Effector memory CD4-positive, alpha-beta T cell (primary cell): ENCODE measurements around the gene HS6ST1.

Experiments used
- DNase-seq, 3 donors: peaks; one replicate each; pipeline ENCODE4 v3.0.0-alpha.2; 2020
- H3K27ac ChIP-seq: 2 replicates; pipeline ENCODE4 v1.7.0; 2013; ENCODE audit warnings: mild to moderate bottlenecking, low read length, moderate library complexity; ENCODE audit not compliant: insufficient read depth, poor library complexity, severe bottlenecking
- H3K27me3 ChIP-seq: replicated peaks from 2 replicates; pipeline ENCODE4 v1.7.0; 2013; ENCODE audit warnings: mild to moderate bottlenecking, low read length; ENCODE audit not compliant: insufficient read depth, control insufficient read depth, poor library complexity, severe bottlenecking
- H3K36me3 ChIP-seq: 2 replicates; pipeline ENCODE4 v1.7.0; 2013; ENCODE audit warnings: mild to moderate bottlenecking, low read length, moderate library complexity; ENCODE audit not compliant: control insufficient read depth, insufficient read depth
- H3K4me1 ChIP-seq: 2 replicates; pipeline ENCODE4 v1.7.0; 2013; ENCODE audit warnings: low read length, mild to moderate bottlenecking; ENCODE audit not compliant: control insufficient read depth, insufficient read depth, poor library complexity, severe bottlenecking
- H3K4me3 ChIP-seq: 2 replicates; pipeline ENCODE4 v1.7.0; 2013; ENCODE audit warnings: low read length, low read depth, mild to moderate bottlenecking; ENCODE audit not compliant: insufficient read depth, poor library complexity, severe bottlenecking
- H3K9me3 ChIP-seq: 2 replicates; pipeline ENCODE4 v1.7.0; 2013; ENCODE audit warnings: mild to moderate bottlenecking, low read length, moderate library complexity; ENCODE audit not compliant: control insufficient read depth
- total RNA-seq, 3 donors: gene quantifications; one replicate each; lab custom pipeline; 2026; lab: John Stamatoyannopoulos, UW

Gene HS6ST1, protein sequence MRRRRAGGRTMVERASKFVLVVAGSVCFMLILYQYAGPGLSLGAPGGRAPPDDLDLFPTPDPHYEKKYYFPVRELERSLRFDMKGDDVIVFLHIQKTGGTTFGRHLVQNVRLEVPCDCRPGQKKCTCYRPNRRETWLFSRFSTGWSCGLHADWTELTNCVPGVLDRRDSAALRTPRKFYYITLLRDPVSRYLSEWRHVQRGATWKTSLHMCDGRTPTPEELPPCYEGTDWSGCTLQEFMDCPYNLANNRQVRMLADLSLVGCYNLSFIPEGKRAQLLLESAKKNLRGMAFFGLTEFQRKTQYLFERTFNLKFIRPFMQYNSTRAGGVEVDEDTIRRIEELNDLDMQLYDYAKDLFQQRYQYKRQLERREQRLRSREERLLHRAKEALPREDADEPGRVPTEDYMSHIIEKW
- 10.4 to 11.8 (median 11.0) reads per million in 3 donors for total RNA-seq

DNA sequence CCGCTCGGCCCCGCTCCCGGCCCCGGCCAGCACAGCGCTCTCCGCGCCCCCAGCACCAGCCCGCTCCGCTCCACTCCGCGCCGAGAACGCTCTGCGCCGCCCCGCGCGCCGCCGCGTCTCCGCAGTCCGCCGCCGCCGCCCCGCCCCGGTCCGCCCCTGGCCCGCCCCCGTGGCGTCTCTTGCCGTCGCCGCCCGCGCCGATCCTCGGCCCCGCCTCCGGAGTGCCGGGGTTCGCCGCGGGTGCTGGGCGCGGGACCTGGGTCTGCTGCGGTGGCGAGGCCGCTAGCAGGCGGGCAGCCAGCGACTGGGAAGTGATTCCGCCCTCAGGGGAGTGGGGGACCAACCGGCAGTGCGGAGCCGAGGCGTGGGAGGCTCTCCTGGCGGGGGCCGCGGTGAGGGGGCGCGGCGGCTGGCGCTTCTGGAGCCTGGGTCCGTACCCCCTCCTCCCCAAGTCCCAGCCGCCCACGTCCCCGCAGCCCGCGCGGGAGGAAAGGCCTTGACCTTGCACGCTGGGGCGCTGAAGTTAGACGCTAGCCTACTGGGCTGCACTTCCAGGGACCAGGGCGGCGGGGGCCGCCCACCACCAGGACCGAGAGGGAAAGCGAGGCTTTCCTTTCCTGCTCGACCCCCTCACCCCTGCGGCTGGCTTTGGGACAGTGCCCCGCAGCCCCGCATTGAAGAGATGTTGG lies at the start of gene HS6ST1:
TSS of gene HS6ST1 (minus strand) at position 93 of the 689 bp plus-strand sequence. CDS start 305 bp downstream, outside the sequence.
- H3K27ac ChIP-seq: peak within 1 kb of the TSS; percentile 51
- no peaks in the 10 kb centered on the region for H3K9me3 ChIP-seq
- peaks cover 40% of the 10 kb centered on the region for H3K4me1 ChIP-seq
- DNase-seq: peak; percentile 70 to 80 (median 77)
- no peaks in the 10 kb centered on the region for H3K27me3 ChIP-seq
- H3K4me3 ChIP-seq: peak within 1 kb of the TSS; percentile 72
- no peaks in the 10 kb centered on the region for H3K36me3 ChIP-seq

DNA sequence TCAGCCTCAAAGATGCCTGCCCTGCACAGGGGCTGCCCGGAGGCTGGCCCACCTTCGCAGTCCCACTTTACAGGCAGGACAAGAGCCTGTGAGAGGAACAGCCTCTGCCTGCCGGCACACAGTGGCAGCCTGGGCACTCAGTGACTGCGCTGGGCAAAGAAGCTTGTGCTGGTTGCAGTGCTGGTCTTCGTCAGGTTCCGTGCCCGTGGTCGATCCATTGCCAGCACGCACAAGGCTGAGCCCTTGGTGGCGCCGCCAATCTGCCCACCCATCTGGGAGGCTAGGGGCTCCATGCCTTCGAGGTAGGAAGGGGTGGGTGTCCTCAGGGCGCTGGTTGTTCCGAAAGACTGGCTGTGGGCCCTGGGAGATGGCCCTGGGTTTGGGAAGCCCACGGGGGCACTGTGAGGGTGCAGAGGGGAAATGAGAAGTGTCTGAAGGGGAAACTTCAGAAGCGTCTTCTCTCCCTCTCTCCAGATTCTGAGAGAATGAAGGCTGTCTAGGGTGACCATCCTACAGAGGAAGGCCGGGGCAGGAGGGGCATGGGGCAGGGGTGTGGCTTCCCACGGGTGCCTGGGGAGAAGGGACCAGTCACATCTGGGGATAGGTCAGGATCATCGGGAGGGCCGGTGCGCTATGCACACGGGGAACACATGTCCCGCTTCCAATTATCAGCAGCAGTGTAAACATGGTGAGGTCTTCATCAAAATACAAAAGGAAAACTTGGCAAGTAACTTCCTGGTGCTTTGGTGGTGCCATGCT lies 49.1 kb upstream of the HS6ST1 start:
- no peak overlapping the region for H3K27ac ChIP-seq
- H3K27me3 ChIP-seq: no peaks in the 10 kb centered on the region
- H3K9me3 ChIP-seq: no peaks in the 10 kb centered on the region
- no peak overlapping the region for H3K4me3 ChIP-seq
- no peaks in the 10 kb centered on the region for H3K36me3 ChIP-seq
- DNase-seq: no peak
- no peaks in the 10 kb centered on the region for H3K4me1 ChIP-seq

DNA sequence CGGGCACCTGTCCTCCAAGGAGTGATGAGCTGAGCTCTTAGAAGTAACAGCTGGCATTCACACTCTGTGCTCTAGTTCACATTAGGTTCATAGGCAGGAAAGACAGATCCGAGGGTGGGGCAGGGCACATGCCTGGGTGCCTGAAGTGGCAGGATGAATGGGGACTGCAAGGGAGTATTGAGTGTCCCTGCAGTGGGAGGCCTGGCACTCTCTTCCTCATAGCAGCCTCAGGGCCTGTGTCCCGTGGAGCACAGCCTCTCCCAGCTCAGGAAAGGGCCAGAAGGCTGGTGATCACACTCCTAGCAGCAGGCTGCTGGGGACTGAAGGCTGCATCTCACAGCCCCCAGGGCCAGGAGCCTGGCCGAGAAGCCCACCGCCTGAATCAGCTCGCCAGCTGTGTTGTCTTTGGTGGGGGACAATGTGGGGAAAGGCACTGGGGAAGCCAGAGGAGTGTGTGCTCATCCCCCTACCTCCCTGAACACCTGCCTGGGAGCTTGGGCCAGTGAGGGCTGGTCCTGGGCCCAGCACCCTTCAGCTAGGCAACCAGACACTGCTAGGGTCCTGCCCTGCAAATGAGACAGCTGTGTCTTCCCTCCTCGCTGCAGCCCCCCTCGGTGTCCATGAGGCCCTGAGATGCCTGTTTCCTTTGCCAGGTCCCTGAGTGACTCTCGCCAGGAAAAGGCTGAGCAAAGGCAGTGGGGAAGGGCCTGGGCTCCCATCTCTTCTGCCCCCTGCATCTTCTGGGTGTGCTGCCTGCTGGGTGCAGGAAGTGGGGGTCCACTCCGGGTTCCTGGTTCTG lies 48.2 kb upstream of the HS6ST1 start:
- DNase-seq: no peak
- no peak overlapping the region for H3K4me3 ChIP-seq
- H3K9me3 ChIP-seq: no peaks in the 10 kb centered on the region
- H3K27ac ChIP-seq: no peak overlapping the region
- no peaks in the 10 kb centered on the region for H3K4me1 ChIP-seq
- H3K27me3 ChIP-seq: no peaks in the 10 kb centered on the region
- H3K36me3 ChIP-seq: no peaks in the 10 kb centered on the region

DNA sequence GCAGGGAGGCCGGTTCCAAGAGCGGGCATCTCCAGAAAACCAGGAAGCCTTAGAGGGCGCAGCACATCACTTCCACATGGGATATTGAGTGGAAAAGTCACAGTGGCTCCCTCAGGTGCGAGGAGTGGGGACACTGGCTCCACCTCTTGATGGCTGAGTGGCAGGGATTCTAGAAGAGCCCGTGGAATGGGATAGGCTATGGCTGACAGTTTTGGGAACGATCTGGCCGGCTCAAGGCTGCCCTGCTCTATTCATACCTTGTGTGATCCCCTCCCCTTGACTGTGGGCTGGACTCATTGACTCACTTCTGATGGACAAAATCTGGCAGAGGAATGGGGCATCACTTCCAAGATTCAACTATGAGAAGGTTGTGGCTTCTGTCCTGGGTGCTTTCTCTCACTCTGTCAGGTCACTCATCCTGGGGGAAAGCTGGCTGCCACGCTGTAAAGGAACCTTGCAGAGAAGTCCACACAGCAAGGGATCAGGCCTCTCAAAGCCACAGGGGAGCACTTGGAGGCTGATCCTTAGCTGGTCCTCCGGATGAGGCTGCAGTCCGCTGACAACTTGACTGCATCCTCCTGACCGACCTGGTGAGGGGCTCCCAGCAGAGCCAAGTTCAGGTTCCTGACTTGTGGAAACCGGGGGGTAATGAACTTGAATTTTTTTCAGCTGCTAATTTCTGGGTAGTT lies 46.7 kb upstream of the HS6ST1 start:
- Histone ChIP-seq H3K9me3 (no peaks in the 10 kb centered on the region), H3K4me1 (no peaks in the 10 kb centered on the region), H3K27me3 (no peaks in the 10 kb centered on the region), H3K36me3 (no peaks in the 10 kb centered on the region), H3K4me3 (no peak overlapping the region), H3K27ac (no peak overlapping the region)
- DNase-seq: no peak

DNA sequence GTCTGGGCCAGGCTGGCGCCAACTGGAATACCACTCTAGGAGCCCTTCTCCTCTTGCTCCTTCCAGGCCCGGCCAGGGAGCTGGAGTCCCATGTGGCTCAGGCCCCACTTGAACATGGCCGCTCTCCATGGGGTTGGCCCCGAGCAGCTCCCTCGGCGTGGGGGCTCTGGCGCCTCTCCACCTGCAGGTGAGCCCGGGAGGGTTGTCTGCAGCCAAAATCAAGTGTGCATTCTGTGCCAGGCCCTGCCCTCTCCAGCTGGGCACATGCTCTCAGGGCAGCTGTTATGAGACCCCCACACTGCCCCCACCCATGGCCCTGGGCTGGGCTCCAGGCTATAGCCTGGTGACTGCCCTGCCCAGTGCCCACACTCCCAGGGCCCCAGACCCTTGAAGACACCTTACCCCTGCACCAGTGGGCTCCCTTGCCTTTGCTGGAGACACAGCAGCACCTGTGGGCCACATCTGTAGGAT lies 45.8 kb upstream of the HS6ST1 start:
- no peaks in the 10 kb centered on the region for H3K27me3 ChIP-seq
- no peak for DNase-seq
- H3K27ac ChIP-seq: no peak overlapping the region
- no peaks in the 10 kb centered on the region for H3K9me3 ChIP-seq
- no peak overlapping the region for H3K4me3 ChIP-seq
- no peaks in the 10 kb centered on the region for H3K4me1 ChIP-seq
- no peaks in the 10 kb centered on the region for H3K36me3 ChIP-seq

DNA sequence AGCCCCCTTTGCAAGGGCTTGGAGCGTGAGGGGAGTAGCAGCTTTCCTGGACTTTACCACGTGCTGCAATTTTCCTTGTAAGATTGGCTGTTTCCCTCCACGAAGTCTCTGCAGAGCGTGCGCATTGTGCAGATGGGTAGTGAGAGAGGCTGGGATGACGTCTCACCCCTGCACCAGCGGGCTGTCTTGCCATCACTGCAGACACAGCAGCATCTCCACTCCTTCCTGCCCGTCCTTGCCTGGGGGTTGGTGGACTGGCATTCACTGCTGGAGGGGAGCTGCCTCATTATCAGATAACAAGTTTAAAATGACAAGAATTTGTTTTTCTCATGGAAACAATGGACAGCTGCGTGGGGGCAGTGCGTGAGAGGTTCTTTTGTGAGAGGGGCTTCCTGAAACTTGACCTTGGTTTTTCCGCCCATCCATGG lies 45.3 kb upstream of the HS6ST1 start:
- Histone ChIP-seq H3K27me3 (no peaks in the 10 kb centered on the region), H3K4me1 (no peaks in the 10 kb centered on the region), H3K9me3 (no peaks in the 10 kb centered on the region), H3K36me3 (no peaks in the 10 kb centered on the region), H3K4me3 (no peak overlapping the region), H3K27ac (no peak overlapping the region)
- DNase-seq: no peak

DNA sequence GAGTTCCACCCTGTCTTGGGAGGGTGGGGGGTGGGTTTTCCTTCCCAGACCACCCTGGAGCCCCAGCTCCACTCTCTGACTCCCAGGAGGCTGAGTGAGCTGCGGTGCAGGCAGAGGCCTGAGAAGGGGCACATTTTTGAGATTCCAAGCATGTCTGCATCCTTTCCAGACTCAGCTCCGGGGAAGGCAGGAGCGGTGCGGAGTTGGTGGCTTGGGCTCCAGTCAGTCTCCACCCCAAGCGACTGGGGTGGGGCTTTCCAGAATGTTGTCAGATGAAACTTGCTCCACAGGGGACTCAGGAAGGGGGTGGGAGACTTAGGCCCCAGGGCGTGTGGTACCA lies 44.2 kb upstream of the HS6ST1 start:
- H3K4me1 ChIP-seq: no peaks in the 10 kb centered on the region
- no peaks in the 10 kb centered on the region for H3K9me3 ChIP-seq
- no peak for DNase-seq
- H3K36me3 ChIP-seq: no peaks in the 10 kb centered on the region
- no peak overlapping the region for H3K27ac ChIP-seq
- H3K4me3 ChIP-seq: no peak overlapping the region
- H3K27me3 ChIP-seq: no peaks in the 10 kb centered on the region

DNA sequence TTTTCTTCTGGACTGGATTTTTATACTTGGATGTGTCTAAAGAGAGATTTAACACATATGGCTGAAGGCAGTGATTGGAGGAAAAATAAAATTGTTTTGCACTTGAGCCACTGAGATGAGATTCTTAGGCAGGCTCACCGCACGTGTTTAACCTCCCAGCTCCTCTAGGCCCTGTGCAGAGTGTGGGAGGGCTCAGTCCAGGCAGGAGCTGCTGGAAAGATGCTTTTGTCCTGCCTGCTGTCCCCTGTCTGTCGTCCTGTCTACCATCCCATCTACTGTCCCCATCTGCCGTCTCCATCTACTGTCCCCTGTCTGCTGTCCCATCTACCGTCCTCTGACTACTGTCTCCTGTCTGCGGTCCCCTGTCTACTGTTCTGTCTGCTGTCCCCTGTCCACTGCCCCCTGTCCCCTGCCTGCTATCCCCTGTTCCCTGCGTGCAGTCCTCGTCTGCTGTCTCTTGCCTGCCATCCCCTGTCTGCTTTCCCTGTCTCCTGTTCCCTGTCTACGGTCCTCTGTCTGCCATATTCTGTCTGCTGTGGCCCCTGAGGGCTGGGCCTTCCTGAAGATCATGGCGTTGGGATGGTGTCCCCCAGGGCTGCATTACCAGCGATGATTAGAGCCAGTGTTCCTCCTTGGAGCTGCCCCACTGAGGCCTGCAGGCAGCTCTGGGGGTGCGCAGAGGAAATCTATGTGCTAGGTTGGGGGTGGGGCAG lies 43.7 kb upstream of the HS6ST1 start:
- no peak overlapping the region for H3K4me3 ChIP-seq
- H3K27me3 ChIP-seq: no peaks in the 10 kb centered on the region
- no peak for DNase-seq
- H3K4me1 ChIP-seq: no peaks in the 10 kb centered on the region
- no peak overlapping the region for H3K27ac ChIP-seq
- H3K9me3 ChIP-seq: no peaks in the 10 kb centered on the region
- no peaks in the 10 kb centered on the region for H3K36me3 ChIP-seq
